H9 (cell line): ENCODE results near the gene MINDY2. TPM values are rescaled to one million over a fixed set of nuclear protein-coding genes. Genes with fewer than 3 reads are reported as not detected.

ENCODE experiments used
- DNase-seq: peaks from one replicate; pipeline ENCODE4 v3.0.0-alpha.2; 2017
- H2AFZ ChIP-seq: one replicate; pipeline ENCODE4 v1.6.1; 2013; ENCODE audit warnings: mild to moderate bottlenecking, low read length, control low read depth, moderate library complexity
- H2AK5ac ChIP-seq: 2 replicates; pipeline ENCODE4 v1.6.1; 2013; ENCODE audit warnings: low read length, control low read depth, mixed read lengths; ENCODE audit not compliant: insufficient read length
- H2BK120ac ChIP-seq: one replicate; pipeline ENCODE4 v1.6.1; 2013; ENCODE audit warnings: low read depth, mild to moderate bottlenecking, low read length, control low read depth, inconsistent platforms; ENCODE audit not compliant: poor library complexity, severe bottlenecking
- H2BK12ac ChIP-seq: 2 replicates; pipeline ENCODE4 v1.6.1; 2013; ENCODE audit warnings: low read length, control low read depth, mixed read lengths, low read depth; ENCODE audit not compliant: insufficient read length
- H2BK15ac ChIP-seq: 2 replicates; pipeline ENCODE4 v1.6.1; 2013; ENCODE audit warnings: low read depth, low read length, control low read depth
- H2BK20ac ChIP-seq: one replicate; pipeline ENCODE4 v1.6.1; 2013; ENCODE audit warnings: low read depth, mild to moderate bottlenecking, low read length, control low read depth, inconsistent platforms; ENCODE audit not compliant: poor library complexity, severe bottlenecking
- H2BK5ac ChIP-seq: 2 replicates; pipeline ENCODE4 v1.6.1; 2013; ENCODE audit warnings: low read length, control low read depth, mixed read lengths; ENCODE audit not compliant: insufficient read length
- H3K14ac ChIP-seq: 2 replicates; pipeline ENCODE4 v1.6.1; 2013; ENCODE audit warnings: low read length, control low read depth; ENCODE audit not compliant: insufficient read depth
- H3K18ac ChIP-seq: 2 replicates; pipeline ENCODE4 v1.6.1; 2013; ENCODE audit warnings: low read depth, mild to moderate bottlenecking, mixed read lengths, low read length, control low read depth; ENCODE audit not compliant: insufficient read length
- H3K23ac ChIP-seq: 2 replicates; pipeline ENCODE4 v1.6.1; 2013; ENCODE audit warnings: low read length, control low read depth, mixed read lengths, low read depth; ENCODE audit not compliant: insufficient read length
- H3K23me2 ChIP-seq: 2 replicates; pipeline ENCODE4 v1.6.1; 2013; ENCODE audit warnings: low read depth, mild to moderate bottlenecking, mixed read lengths, low read length, control low read depth; ENCODE audit not compliant: insufficient read length, poor library complexity, severe bottlenecking
- H3K27ac ChIP-seq: 2 replicates; pipeline ENCODE4 v1.5.1; 2013; ENCODE audit warnings: low read length, control low read depth, mixed read lengths, low read depth; ENCODE audit not compliant: insufficient read length
- H3K27me3 ChIP-seq: 2 replicates; pipeline ENCODE4 v1.6.1; 2013; ENCODE audit warnings: low read length, control low read depth, inconsistent platforms; ENCODE audit not compliant: insufficient read depth
- H3K4ac ChIP-seq: 2 replicates; pipeline ENCODE4 v1.6.1; 2013; ENCODE audit warnings: low read depth, mild to moderate bottlenecking, control low read depth, inconsistent platforms, low read length, moderate library complexity
- H3K4me1 ChIP-seq: 2 replicates; pipeline ENCODE4 v1.6.1; 2013; ENCODE audit warnings: low read length, control low read depth, inconsistent platforms; ENCODE audit not compliant: insufficient read depth
- H3K4me2 ChIP-seq: 2 replicates; pipeline ENCODE4 v1.6.1; 2013; ENCODE audit warnings: low read length, control low read depth, mixed read lengths; ENCODE audit not compliant: insufficient read length, insufficient read depth
- H3K56ac ChIP-seq: 2 replicates; pipeline ENCODE4 v1.6.1; 2013; ENCODE audit warnings: low read depth, mild to moderate bottlenecking, mixed read lengths, low read length, control low read depth; ENCODE audit not compliant: insufficient read length
- H3K79me1 ChIP-seq: 2 replicates; pipeline ENCODE4 v1.6.1; 2013; ENCODE audit warnings: low read depth, mild to moderate bottlenecking, moderate library complexity, low read length, control low read depth, inconsistent platforms; ENCODE audit not compliant: insufficient read depth, poor library complexity, severe bottlenecking
- H3K79me2 ChIP-seq: 2 replicates; pipeline ENCODE4 v1.6.1; 2013; ENCODE audit warnings: low read length, control low read depth, inconsistent platforms; ENCODE audit not compliant: insufficient read depth
- H3K9ac ChIP-seq: 2 replicates; pipeline ENCODE4 v1.6.1; 2013; ENCODE audit warnings: low read length, control low read depth, mixed read lengths; ENCODE audit not compliant: insufficient read length; ENCODE audit errors: extremely low read depth
- H3K9me3 ChIP-seq: one replicate; pipeline ENCODE4 v1.6.1; 2013; ENCODE audit warnings: low read depth, low read length, inconsistent platforms; ENCODE audit not compliant: control insufficient read depth
- H3T11ph ChIP-seq: one replicate; pipeline ENCODE4 v1.6.1; 2013; ENCODE audit warnings: mild to moderate bottlenecking, low read length, control low read depth, inconsistent platforms
- H4K20me1 ChIP-seq: one replicate; pipeline ENCODE4 v1.6.1; 2013; ENCODE audit not compliant: control insufficient read depth, insufficient read length, insufficient read depth
- H4K5ac ChIP-seq: 2 replicates; pipeline ENCODE4 v1.6.1; 2013; ENCODE audit warnings: low read depth, mild to moderate bottlenecking, mixed read lengths, low read length, control low read depth; ENCODE audit not compliant: insufficient read length
- H4K8ac ChIP-seq: replicated peaks from 2 replicates; pipeline ENCODE4 v1.6.1; 2013; ENCODE audit warnings: low read length, control low read depth, mixed read lengths, low read depth; ENCODE audit not compliant: insufficient read length
- H4K91ac ChIP-seq: 2 replicates; pipeline ENCODE4 v1.6.1; 2013; ENCODE audit warnings: low read depth, mild to moderate bottlenecking, moderate library complexity, mixed read lengths, low read length, control low read depth; ENCODE audit not compliant: insufficient read length
- H3K27ac Mint-ChIP-seq, 3 experiments: 2 replicates in 2 of 3; 3 replicates in 1 of 3; pipeline ENCODE4 v1.8.0; 2020 to 2021; ENCODE audit warnings: mixed read lengths in 3 of 3, mild to moderate bottlenecking in 1 of 3, moderate library complexity in 1 of 3
- H3K27me3 Mint-ChIP-seq: 2 replicates; pipeline ENCODE4 v1.8.0; 2021; ENCODE audit warnings: low read depth, mild to moderate bottlenecking, moderate library complexity, mixed read lengths
- H3K36me3 Mint-ChIP-seq, 3 experiments: 2 replicates in 2 of 3; 3 replicates in 1 of 3; pipeline ENCODE4 v1.8.0; 2020 to 2021; ENCODE audit warnings: low read depth in 3 of 3, mixed read lengths in 3 of 3; ENCODE audit not compliant: insufficient read depth in 1 of 3
- H3K4me1 Mint-ChIP-seq, 2 experiments: 2 replicates each; pipeline ENCODE4 v1.8.0; 2020; ENCODE audit warnings: mixed read lengths in 2 of 2
- H3K4me3 Mint-ChIP-seq, 2 experiments: 2 replicates in 1 of 2; 3 replicates in 1 of 2; pipeline ENCODE4 v1.8.0; 2020 to 2021; ENCODE audit warnings: mild to moderate bottlenecking in 2 of 2, mixed read lengths in 2 of 2, moderate library complexity in 1 of 2
- H3K9me3 Mint-ChIP-seq, 2 experiments: 2 replicates in 1 of 2; 3 replicates in 1 of 2; pipeline ENCODE4 v1.8.0; 2020; ENCODE audit warnings: mild to moderate bottlenecking in 2 of 2, mixed read lengths in 2 of 2, moderate library complexity in 1 of 2
- CTCF ChIP-seq: fragments of 200-600 bp; sonication (generic); conservative IDR thresholded peaks from 3 replicates; pipeline ENCODE4 v1.8.0; 2021; ENCODE audit warnings: antibody characterized with exemption, mild to moderate bottlenecking
- WGBS: extraction: QIAGEN DNeasy Blood & Tissue Kit; methylation state at CpG from one replicate; pipeline ENCODE4 v1.1.7; 2013; ENCODE audit warnings: missing lambda C conversion rate, low lambda C conversion rate, mixed read lengths; ENCODE audit not compliant: insufficient read length; ENCODE audit errors: extremely low coverage; 5-methylcytosine and 5-hydroxymethylcytosine counted together
- total RNA-seq: library from RNA; stranded (reverse); gene quantifications from 2 replicates; pipeline ENCODE4 v1.2.1, GENCODE V29; 2021

MINDY2 gene
- total RNA-seq, 1 experiment from 2014 or later: 32.3 TPM

- no peak overlapping the region for H3K9ac ChIP-seq
- Mint-ChIP-seq H3K4me1 (no peaks in the 10 kb centered on the region), H3K27ac (no peak overlapping the region), H3K4me3 (no peak overlapping the region), H3K36me3 (peaks cover 3 to 21% (median 16%) of the 10 kb centered on the region in 3 experiments; a peak in 5 of 7 replicates), H3K27me3 (no peaks in the 10 kb centered on the region), H3K9me3 (no peaks in the 10 kb centered on the region)
- H3K4ac ChIP-seq: no peak overlapping the region
- no CpG with 5 or more reads among the region's 1 CpG for WGBS
- no peak overlapping the region for H3K27ac ChIP-seq
- TF ChIP-seq CTCF: no peak
- H3K79me2 ChIP-seq: no peaks in the 10 kb centered on the region
- no peak overlapping the region for H3K18ac ChIP-seq
- H3K27me3 ChIP-seq: no peaks in the 10 kb centered on the region
- H4K5ac ChIP-seq: no peak overlapping the region
- H2AK5ac ChIP-seq: no peak overlapping the region
- H4K8ac ChIP-seq: no peak overlapping the region
- H4K20me1 ChIP-seq: no peaks in the 10 kb centered on the region
- H2BK20ac ChIP-seq: no peak overlapping the region
- no peaks in the 10 kb centered on the region for H3K4me1 ChIP-seq
- no peak for DNase-seq
- no peak overlapping the region for H3K56ac ChIP-seq
- no peak overlapping the region for H3K23ac ChIP-seq
- no peak overlapping the region for H2BK12ac ChIP-seq
- no peaks in the 10 kb centered on the region for H3K79me1 ChIP-seq
- no peaks in the 10 kb centered on the region for H3K23me2 ChIP-seq
- no peak overlapping the region for H2BK5ac ChIP-seq
- H2BK15ac ChIP-seq: no peak overlapping the region
- H2BK120ac ChIP-seq: no peak overlapping the region
- no peak overlapping the region for H3K14ac ChIP-seq
- no peak overlapping the region for H3T11ph ChIP-seq
- H3K4me2 ChIP-seq: no peak overlapping the region
- H4K91ac ChIP-seq: no peak overlapping the region
- no peak overlapping the region for H2AFZ ChIP-seq
- H3K9me3 ChIP-seq: no peaks in the 10 kb centered on the region
Measured at GRCh38 chr15:58873267-58873666, 102.2 kb downstream of the MINDY2 start.
